Adrenal gland (tissue), 5 donors: ENCODE data around the gene SELPLG.

ENCODE experiments used
- POLR2A ChIP-seq, 2 donors: fragments of 450-650 bp; IDR thresholded peaks; one replicate each; pipeline ENCODE4 v1.6.1; 2017; ENCODE audit warnings: antibody characterized with exemption in 2 of 2, mild to moderate bottlenecking in 2 of 2, moderate library complexity in 1 of 2
- TF ChIP-seq, protein P1 (sequence below), 6 experiments: fragments of 450-650 bp in 4 of 6; fragments of 200-600 bp in 2 of 6; sonication (generic) in 1 of 6; IDR thresholded peaks; 1 replicate in 5 of 6; 2 replicates in 1 of 6; pipeline versions ENCODE4 v1.5.1 to v1.8.0; 2016 to 2021; ENCODE audit warnings: antibody characterized with exemption in 6 of 6, mild to moderate bottlenecking in 2 of 6, moderate library complexity in 1 of 6
- donor health status: DM: no; HTN: no; CAD: no.

GRCh38 chr12:108646600-108647579, 13.2 kb upstream of the SELPLG start:
- no peak for TF ChIP-seq POLR2A (IDR thresholded peaks at IDR 0.05)
- TF ChIP-seq, protein P1, sequence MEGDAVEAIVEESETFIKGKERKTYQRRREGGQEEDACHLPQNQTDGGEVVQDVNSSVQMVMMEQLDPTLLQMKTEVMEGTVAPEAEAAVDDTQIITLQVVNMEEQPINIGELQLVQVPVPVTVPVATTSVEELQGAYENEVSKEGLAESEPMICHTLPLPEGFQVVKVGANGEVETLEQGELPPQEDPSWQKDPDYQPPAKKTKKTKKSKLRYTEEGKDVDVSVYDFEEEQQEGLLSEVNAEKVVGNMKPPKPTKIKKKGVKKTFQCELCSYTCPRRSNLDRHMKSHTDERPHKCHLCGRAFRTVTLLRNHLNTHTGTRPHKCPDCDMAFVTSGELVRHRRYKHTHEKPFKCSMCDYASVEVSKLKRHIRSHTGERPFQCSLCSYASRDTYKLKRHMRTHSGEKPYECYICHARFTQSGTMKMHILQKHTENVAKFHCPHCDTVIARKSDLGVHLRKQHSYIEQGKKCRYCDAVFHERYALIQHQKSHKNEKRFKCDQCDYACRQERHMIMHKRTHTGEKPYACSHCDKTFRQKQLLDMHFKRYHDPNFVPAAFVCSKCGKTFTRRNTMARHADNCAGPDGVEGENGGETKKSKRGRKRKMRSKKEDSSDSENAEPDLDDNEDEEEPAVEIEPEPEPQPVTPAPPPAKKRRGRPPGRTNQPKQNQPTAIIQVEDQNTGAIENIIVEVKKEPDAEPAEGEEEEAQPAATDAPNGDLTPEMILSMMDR (IDR thresholded peaks at IDR 0.05): peak in 2 of 6 experiments; percentile 7 to 9
